ENCODE data around the gene POLR1A.

POLR1A gene

GRCh38 chr2:86042256-86043168, 63.2 kb downstream of the POLR1A start:
- no peak for TF ChIP-seq ZFX (IDR thresholded peaks at IDR 0.05; ENCODE audit: borderline replicate concordance)
- TF ChIP-seq, protein P1, sequence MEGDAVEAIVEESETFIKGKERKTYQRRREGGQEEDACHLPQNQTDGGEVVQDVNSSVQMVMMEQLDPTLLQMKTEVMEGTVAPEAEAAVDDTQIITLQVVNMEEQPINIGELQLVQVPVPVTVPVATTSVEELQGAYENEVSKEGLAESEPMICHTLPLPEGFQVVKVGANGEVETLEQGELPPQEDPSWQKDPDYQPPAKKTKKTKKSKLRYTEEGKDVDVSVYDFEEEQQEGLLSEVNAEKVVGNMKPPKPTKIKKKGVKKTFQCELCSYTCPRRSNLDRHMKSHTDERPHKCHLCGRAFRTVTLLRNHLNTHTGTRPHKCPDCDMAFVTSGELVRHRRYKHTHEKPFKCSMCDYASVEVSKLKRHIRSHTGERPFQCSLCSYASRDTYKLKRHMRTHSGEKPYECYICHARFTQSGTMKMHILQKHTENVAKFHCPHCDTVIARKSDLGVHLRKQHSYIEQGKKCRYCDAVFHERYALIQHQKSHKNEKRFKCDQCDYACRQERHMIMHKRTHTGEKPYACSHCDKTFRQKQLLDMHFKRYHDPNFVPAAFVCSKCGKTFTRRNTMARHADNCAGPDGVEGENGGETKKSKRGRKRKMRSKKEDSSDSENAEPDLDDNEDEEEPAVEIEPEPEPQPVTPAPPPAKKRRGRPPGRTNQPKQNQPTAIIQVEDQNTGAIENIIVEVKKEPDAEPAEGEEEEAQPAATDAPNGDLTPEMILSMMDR (IDR thresholded peaks at IDR 0.05), result no peak
- no peak overlapping the region for H3K27ac ChIP-seq

GRCh38 chr2:86039963-86040655, 65.6 kb downstream of the POLR1A start:
- H3K27ac ChIP-seq, result no peak overlapping the region
- TF ChIP-seq ZFX (IDR thresholded peaks at IDR 0.05; ENCODE audit: borderline replicate concordance), result no peak
- TF ChIP-seq, protein P1 (IDR thresholded peaks at IDR 0.05), result no peak

- H3K27ac ChIP-seq, result no peak overlapping the region
- TF ChIP-seq, protein P1 (IDR thresholded peaks at IDR 0.05), result no peak
- no peak for TF ChIP-seq ZFX (IDR thresholded peaks at IDR 0.05; ENCODE audit: borderline replicate concordance)
These were observed 66.3 kb downstream of the POLR1A start for GRCh38 chr2:86039178-86039962.

GRCh38 chr2:86038291-86039081, 67.2 kb downstream of the POLR1A start:
- H3K27ac ChIP-seq, result no peak overlapping the region
- TF ChIP-seq, protein P1 (IDR thresholded peaks at IDR 0.05), result no peak
- TF ChIP-seq ZFX (IDR thresholded peaks at IDR 0.05; ENCODE audit: borderline replicate concordance), result no peak

DNA sequence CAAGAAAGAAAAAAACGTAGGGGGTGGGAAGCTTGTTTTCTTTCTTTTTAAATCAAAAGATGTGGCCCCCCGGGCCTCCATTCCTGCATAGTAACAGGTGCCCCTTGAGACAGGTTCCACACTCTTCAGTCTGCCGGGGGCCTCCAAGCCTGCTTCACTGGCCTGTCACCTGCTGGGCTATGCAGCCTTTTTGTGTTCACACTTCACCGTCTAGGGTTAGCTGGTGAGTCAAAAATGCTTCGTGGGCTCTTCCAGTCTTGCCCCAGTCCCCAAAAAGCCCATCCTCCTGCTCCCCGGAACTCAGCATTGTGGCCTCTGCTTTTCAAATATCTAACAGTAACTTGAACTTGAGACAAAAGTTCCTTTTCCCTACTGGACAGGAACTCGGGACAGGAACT, 67.9 kb downstream of the POLR1A start:
- no peak overlapping the region for H3K27ac ChIP-seq
- no peak for TF ChIP-seq ZFX (IDR thresholded peaks at IDR 0.05; ENCODE audit: borderline replicate concordance)
- TF ChIP-seq, protein P1 (IDR thresholded peaks at IDR 0.05), result no peak

DNA sequence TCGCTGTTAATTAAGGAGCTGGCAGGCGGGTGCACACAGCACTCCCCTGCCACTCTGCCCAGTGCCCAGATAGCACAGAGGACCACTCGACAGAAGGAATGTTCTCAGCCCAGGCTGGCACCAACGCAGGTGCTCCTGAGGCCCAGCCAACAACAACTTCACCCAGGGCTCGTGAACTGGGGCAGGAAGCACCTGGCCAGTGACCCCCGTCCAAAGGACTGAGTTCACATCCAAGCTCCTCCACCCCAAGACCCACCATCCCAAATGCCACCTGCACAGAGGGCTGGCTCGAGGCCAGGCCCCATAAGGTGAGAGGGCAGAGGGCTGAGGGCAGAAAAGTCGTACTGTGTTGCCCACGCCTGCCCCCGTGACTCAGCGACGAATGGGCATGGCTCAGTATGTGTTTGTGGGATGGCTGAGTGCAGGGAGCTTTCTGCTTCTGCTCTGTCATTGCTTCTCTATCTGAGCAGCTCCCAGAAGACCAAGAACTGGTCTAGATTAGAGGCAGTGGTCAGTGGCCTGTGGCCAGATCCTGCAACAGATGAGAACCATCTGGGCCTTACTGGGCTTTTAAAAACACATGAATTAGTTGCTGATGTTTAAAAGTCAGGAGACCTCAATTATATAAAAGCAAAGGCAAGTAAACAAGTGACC, 68.4 kb downstream of the POLR1A start:
- H3K27ac ChIP-seq, result no peak overlapping the region
- TF ChIP-seq, protein P1 (IDR thresholded peaks at IDR 0.05), result no peak
- no peak for TF ChIP-seq ZFX (IDR thresholded peaks at IDR 0.05; ENCODE audit: borderline replicate concordance)

All from 22Rv1 (cell line).